A673 (cell line): ENCODE results near the gene FAM162A.

Source experiments
- EZH2 ChIP-seq: fragments of 200-600 bp; sonication (generic); IDR thresholded peaks from 2 replicates; pipeline ENCODE4 v1.6.1; 2017; ENCODE audit warnings: borderline replicate concordance, low read depth, mild to moderate bottlenecking, mixed read lengths, antibody characterized with exemption, low read length; ENCODE audit not compliant: poor library complexity, severe bottlenecking
- TF ChIP-seq, protein P1 (sequence below): fragments of 300-800, 200-600 bp; sonication (generic); conservative IDR thresholded peaks from 2 replicates; pipeline ENCODE4 v1.5.1; 2017; ENCODE audit warnings: low read depth, mild to moderate bottlenecking, antibody characterized with exemption, low read length, moderate library complexity, mixed read lengths

DNA sequence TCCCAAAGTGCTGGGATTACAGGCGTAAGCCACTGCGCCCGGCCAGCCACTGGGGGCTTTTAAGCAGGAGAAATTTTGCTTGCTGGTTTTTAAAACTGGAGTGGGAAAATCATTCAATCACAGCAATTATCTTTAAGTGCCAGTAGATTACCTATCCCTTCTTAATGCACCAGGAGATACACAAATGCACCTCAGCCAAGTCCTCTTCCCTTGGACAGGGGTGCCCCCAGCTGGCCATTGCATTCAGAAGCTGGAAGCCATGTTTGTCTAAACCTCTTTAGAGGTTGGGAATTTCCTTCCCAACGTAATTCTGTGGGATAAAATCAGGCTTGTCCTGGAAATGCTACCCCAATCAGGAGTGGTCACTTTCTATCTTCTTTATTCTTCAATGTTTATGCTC, 27.6 kb upstream of the FAM162A start:
- no peak for TF ChIP-seq EZH2
- TF ChIP-seq, protein P1, sequence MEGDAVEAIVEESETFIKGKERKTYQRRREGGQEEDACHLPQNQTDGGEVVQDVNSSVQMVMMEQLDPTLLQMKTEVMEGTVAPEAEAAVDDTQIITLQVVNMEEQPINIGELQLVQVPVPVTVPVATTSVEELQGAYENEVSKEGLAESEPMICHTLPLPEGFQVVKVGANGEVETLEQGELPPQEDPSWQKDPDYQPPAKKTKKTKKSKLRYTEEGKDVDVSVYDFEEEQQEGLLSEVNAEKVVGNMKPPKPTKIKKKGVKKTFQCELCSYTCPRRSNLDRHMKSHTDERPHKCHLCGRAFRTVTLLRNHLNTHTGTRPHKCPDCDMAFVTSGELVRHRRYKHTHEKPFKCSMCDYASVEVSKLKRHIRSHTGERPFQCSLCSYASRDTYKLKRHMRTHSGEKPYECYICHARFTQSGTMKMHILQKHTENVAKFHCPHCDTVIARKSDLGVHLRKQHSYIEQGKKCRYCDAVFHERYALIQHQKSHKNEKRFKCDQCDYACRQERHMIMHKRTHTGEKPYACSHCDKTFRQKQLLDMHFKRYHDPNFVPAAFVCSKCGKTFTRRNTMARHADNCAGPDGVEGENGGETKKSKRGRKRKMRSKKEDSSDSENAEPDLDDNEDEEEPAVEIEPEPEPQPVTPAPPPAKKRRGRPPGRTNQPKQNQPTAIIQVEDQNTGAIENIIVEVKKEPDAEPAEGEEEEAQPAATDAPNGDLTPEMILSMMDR: peak; percentile 60
